Measurements from ENCODE around the gene ZNF827. TPM values are rescaled to one million over a fixed set of nuclear protein-coding genes. Genes with fewer than 3 reads are reported as not detected.

The ZNF827 gene
- total and polyA plus RNA-seq, 2 experiments from 2014 or later: 20.3 to 33.1 TPM

DNA sequence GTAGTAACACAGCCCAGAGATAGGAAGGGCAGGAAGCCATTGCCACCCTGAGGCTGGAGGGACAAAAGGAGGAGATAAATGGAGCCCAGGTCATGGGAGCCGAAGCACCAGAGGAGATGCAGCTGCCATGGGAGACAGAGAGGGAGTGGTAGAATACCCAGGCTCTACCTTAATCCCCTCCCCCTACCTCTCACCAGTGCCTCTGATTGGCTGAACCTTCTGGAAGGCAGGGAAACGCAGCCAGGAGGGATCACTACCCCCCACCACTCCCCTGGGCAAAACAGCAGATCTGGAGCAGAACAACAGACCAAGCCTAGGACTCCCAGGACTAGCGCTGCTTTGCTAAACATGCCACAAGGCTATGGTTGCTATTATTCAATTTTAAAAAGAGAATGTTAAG is 114.2 kb downstream of the ZNF827 start:
- Mint-ChIP-seq H3K36me3 (ENCODE audit: low read depth) (peaks cover 50% of the 10 kb centered on the region), H3K27ac (peak overlapping the region; percentile 31; the same call in 1 of the 2 replicates)
- peak; percentile 43 for DNase-seq (ENCODE audit: low spot score)

More for the DNA sequence above, 114.2 kb downstream of the ZNF827 start:
- Histone ChIP-seq H3K27ac (ENCODE audit: low read depth) (no peak overlapping the region), H4K20me1 (replicated peaks; ENCODE audit: insufficient read depth) (no peaks in the 10 kb centered on the region), H3K36me3 (ENCODE audit: insufficient read depth) (no peaks in the 10 kb centered on the region), H3K79me2 (replicated peaks; ENCODE audit: insufficient read depth) (0 out of 2 replicates have a peak, but pooled peaks cover 5% of the 10 kb centered on the region), H3K4me1 (ENCODE audit: insufficient read depth) (peaks cover 38% of the 10 kb centered on the region), H2AFZ (no peak overlapping the region), H3K4me2 (0 out of 2 replicates have a peak overlapping the region, but pooled peaks have one; percentile 22), H3F3A (replicated peaks; ENCODE audit: low read depth) (no peaks in the 10 kb centered on the region; the same call in 1 of the 2 replicates), H3K4me3 (no peak overlapping the region), H3K27me3 (ENCODE audit: insufficient read depth) (no peaks in the 10 kb centered on the region), H3K9me2 (ENCODE audit: insufficient read depth) (no peaks in the 10 kb centered on the region; the same call in 1 of the 2 replicates)
- peak; percentile 93 for ATAC-seq
- Mint-ChIP-seq H3K9me3 (no peaks in the 10 kb centered on the region), H3K4me3 (no peak overlapping the region), H3K4me1 (peaks cover 66% of the 10 kb centered on the region), H3K27me3 (ENCODE audit: insufficient read depth, low read depth, poor library complexity) (peaks cover 9% of the 10 kb centered on the region)
- TF ChIP-seq CREB1 (CRISPR knock-in tag; IDR thresholded peaks at IDR 0.05; ENCODE audit: low read depth): no peak
- no peak for TF ChIP-seq STAT1 (IDR thresholded peaks at IDR 0.05; ENCODE audit: unreplicated experiment)
- TF ChIP-seq ZNF114 (CRISPR knock-in tag; IDR thresholded peaks at IDR 0.05): no peak
- TF ChIP-seq, protein P1, sequence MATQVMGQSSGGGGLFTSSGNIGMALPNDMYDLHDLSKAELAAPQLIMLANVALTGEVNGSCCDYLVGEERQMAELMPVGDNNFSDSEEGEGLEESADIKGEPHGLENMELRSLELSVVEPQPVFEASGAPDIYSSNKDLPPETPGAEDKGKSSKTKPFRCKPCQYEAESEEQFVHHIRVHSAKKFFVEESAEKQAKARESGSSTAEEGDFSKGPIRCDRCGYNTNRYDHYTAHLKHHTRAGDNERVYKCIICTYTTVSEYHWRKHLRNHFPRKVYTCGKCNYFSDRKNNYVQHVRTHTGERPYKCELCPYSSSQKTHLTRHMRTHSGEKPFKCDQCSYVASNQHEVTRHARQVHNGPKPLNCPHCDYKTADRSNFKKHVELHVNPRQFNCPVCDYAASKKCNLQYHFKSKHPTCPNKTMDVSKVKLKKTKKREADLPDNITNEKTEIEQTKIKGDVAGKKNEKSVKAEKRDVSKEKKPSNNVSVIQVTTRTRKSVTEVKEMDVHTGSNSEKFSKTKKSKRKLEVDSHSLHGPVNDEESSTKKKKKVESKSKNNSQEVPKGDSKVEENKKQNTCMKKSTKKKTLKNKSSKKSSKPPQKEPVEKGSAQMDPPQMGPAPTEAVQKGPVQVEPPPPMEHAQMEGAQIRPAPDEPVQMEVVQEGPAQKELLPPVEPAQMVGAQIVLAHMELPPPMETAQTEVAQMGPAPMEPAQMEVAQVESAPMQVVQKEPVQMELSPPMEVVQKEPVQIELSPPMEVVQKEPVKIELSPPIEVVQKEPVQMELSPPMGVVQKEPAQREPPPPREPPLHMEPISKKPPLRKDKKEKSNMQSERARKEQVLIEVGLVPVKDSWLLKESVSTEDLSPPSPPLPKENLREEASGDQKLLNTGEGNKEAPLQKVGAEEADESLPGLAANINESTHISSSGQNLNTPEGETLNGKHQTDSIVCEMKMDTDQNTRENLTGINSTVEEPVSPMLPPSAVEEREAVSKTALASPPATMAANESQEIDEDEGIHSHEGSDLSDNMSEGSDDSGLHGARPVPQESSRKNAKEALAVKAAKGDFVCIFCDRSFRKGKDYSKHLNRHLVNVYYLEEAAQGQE (IDR thresholded peaks at IDR 0.05; ENCODE audit: unreplicated experiment): no peak
- TF ChIP-seq, protein P2, sequence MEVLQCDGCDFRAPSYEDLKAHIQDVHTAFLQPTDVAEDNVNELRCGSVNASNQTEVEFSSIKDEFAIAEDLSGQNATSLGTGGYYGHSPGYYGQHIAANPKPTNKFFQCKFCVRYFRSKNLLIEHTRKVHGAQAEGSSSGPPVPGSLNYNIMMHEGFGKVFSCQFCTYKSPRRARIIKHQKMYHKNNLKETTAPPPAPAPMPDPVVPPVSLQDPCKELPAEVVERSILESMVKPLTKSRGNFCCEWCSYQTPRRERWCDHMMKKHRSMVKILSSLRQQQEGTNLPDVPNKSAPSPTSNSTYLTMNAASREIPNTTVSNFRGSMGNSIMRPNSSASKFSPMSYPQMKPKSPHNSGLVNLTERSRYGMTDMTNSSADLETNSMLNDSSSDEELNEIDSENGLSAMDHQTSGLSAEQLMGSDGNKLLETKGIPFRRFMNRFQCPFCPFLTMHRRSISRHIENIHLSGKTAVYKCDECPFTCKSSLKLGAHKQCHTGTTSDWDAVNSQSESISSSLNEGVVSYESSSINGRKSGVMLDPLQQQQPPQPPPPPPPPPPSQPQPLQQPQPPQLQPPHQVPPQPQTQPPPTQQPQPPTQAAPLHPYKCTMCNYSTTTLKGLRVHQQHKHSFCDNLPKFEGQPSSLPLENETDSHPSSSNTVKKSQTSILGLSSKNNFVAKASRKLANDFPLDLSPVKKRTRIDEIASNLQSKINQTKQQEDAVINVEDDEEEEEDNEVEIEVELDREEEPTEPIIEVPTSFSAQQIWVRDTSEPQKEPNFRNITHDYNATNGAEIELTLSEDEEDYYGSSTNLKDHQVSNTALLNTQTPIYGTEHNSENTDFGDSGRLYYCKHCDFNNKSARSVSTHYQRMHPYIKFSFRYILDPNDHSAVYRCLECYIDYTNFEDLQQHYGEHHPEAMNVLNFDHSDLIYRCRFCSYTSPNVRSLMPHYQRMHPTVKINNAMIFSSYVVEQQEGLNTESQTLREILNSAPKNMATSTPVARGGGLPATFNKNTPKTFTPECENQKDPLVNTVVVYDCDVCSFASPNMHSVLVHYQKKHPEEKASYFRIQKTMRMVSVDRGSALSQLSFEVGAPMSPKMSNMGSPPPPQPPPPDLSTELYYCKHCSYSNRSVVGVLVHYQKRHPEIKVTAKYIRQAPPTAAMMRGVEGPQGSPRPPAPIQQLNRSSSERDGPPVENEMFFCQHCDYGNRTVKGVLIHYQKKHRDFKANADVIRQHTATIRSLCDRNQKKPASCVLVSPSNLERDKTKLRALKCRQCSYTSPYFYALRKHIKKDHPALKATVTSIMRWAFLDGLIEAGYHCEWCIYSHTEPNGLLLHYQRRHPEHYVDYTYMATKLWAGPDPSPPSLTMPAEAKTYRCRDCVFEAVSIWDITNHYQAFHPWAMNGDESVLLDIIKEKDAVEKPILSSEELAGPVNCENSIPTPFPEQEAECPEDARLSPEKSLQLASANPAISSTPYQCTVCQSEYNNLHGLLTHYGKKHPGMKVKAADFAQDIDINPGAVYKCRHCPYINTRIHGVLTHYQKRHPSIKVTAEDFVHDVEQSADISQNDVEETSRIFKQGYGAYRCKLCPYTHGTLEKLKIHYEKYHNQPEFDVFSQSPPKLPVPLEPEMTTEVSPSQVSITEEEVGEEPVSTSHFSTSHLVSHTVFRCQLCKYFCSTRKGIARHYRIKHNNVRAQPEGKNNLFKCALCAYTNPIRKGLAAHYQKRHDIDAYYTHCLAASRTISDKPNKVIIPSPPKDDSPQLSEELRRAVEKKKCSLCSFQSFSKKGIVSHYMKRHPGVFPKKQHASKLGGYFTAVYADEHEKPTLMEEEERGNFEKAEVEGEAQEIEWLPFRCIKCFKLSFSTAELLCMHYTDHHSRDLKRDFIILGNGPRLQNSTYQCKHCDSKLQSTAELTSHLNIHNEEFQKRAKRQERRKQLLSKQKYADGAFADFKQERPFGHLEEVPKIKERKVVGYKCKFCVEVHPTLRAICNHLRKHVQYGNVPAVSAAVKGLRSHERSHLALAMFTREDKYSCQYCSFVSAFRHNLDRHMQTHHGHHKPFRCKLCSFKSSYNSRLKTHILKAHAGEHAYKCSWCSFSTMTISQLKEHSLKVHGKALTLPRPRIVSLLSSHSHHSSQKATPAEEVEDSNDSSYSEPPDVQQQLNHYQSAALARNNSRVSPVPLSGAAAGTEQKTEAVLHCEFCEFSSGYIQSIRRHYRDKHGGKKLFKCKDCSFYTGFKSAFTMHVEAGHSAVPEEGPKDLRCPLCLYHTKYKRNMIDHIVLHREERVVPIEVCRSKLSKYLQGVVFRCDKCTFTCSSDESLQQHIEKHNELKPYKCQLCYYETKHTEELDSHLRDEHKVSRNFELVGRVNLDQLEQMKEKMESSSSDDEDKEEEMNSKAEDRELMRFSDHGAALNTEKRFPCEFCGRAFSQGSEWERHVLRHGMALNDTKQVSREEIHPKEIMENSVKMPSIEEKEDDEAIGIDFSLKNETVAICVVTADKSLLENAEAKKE (CRISPR knock-in tag; IDR thresholded peaks at IDR 0.05): no peak
- TF ChIP-seq JUNB (IDR thresholded peaks at IDR 0.05; ENCODE audit: unreplicated experiment): no peak
- no peak for TF ChIP-seq ZNF331 (CRISPR knock-in tag; IDR thresholded peaks at IDR 0.05; ENCODE audit: low read depth)
- no peak for TF ChIP-seq NANOG (IDR thresholded peaks at IDR 0.05; ENCODE audit: borderline replicate concordance)
- TF ChIP-seq, protein P3, sequence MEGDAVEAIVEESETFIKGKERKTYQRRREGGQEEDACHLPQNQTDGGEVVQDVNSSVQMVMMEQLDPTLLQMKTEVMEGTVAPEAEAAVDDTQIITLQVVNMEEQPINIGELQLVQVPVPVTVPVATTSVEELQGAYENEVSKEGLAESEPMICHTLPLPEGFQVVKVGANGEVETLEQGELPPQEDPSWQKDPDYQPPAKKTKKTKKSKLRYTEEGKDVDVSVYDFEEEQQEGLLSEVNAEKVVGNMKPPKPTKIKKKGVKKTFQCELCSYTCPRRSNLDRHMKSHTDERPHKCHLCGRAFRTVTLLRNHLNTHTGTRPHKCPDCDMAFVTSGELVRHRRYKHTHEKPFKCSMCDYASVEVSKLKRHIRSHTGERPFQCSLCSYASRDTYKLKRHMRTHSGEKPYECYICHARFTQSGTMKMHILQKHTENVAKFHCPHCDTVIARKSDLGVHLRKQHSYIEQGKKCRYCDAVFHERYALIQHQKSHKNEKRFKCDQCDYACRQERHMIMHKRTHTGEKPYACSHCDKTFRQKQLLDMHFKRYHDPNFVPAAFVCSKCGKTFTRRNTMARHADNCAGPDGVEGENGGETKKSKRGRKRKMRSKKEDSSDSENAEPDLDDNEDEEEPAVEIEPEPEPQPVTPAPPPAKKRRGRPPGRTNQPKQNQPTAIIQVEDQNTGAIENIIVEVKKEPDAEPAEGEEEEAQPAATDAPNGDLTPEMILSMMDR (conservative IDR thresholded peaks at IDR 0.05; ENCODE audit: low read depth in 2 of 2): no peak
- TF ChIP-seq POLR2AphosphoS5 (IDR thresholded peaks at IDR 0.05; ENCODE audit: low read depth): no peak
- TF ChIP-seq EZH2phosphoT487 (IDR thresholded peaks at IDR 0.05; ENCODE audit: unreplicated experiment): no peak
- TF ChIP-seq, protein P4, sequence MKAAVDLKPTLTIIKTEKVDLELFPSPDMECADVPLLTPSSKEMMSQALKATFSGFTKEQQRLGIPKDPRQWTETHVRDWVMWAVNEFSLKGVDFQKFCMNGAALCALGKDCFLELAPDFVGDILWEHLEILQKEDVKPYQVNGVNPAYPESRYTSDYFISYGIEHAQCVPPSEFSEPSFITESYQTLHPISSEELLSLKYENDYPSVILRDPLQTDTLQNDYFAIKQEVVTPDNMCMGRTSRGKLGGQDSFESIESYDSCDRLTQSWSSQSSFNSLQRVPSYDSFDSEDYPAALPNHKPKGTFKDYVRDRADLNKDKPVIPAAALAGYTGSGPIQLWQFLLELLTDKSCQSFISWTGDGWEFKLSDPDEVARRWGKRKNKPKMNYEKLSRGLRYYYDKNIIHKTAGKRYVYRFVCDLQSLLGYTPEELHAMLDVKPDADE (IDR thresholded peaks at IDR 0.05): no peak
- TF ChIP-seq EZH2 (IDR thresholded peaks at IDR 0.05; ENCODE audit: low read depth, unreplicated experiment): no peak

All from GM23338 (cell line).